Rectal smooth muscle tissue (tissue), 1 donor: ENCODE data around the gene TMEM250.
A peak's percentile ranks its signal among the peaks of the same experiment; 100 is the strongest.

Experiments used
- H3K27ac ChIP-seq: one replicate; pipeline ENCODE4 v1.7.0; 2013; ENCODE audit warnings: low read depth, low read length, inconsistent platforms
- H3K27me3 ChIP-seq: one replicate; pipeline ENCODE4 v1.7.0; 2013; ENCODE audit warnings: low read length; ENCODE audit not compliant: control insufficient read depth, insufficient read depth
- H3K36me3 ChIP-seq: one replicate; pipeline ENCODE4 v1.7.0; 2013; ENCODE audit warnings: low read length; ENCODE audit not compliant: control insufficient read depth, insufficient read depth
- H3K4me1 ChIP-seq: one replicate; pipeline ENCODE4 v1.7.0; 2013; ENCODE audit warnings: low read length; ENCODE audit not compliant: control insufficient read depth, insufficient read depth
- H3K4me3 ChIP-seq: one replicate; pipeline ENCODE4 v1.7.0; 2013; ENCODE audit warnings: low read length
- H3K9ac ChIP-seq: one replicate; pipeline ENCODE4 v1.7.0; 2013; ENCODE audit warnings: low read length

The TMEM250 gene

GRCh38 chr9:136091582-136092352 is 26.9 kb downstream of the TMEM250 start:
- Histone ChIP-seq H3K9ac (peak overlapping the region; percentile 51), H3K27me3 (no peaks in the 10 kb centered on the region), H3K4me3 (peak overlapping the region; percentile 74), H3K36me3 (no peaks in the 10 kb centered on the region), H3K27ac (peak overlapping the region; percentile 94), H3K4me1 (peaks cover 62% of the 10 kb centered on the region)

GRCh38 chr9:136090768-136091581 is 27.7 kb downstream of the TMEM250 start:
- H3K36me3 ChIP-seq: no peaks in the 10 kb centered on the region
- peak overlapping the region; percentile 51 for H3K9ac ChIP-seq
- H3K27ac ChIP-seq: peak overlapping the region; percentile 94
- peaks cover 66% of the 10 kb centered on the region for H3K4me1 ChIP-seq
- H3K27me3 ChIP-seq: no peaks in the 10 kb centered on the region
- H3K4me3 ChIP-seq: peak overlapping the region; percentile 38

- Histone ChIP-seq H3K9ac (peak overlapping the region; percentile 49), H3K27ac (peak overlapping the region; percentile 94), H3K27me3 (no peaks in the 10 kb centered on the region), H3K36me3 (no peaks in the 10 kb centered on the region), H3K4me3 (peak overlapping the region; percentile 27), H3K4me1 (peaks cover 65% of the 10 kb centered on the region)
Observed at GRCh38 chr9:136090056-136090735, 28.5 kb downstream of the TMEM250 start.

- H3K4me1 ChIP-seq: peaks cover 66% of the 10 kb centered on the region
- H3K4me3 ChIP-seq: peak overlapping the region; percentile 27
- H3K27ac ChIP-seq: peak overlapping the region; percentile 94
- H3K36me3 ChIP-seq: no peaks in the 10 kb centered on the region
- H3K27me3 ChIP-seq: no peaks in the 10 kb centered on the region
- no peak overlapping the region for H3K9ac ChIP-seq
Observed at GRCh38 chr9:136089697-136090045, 29.0 kb downstream of the TMEM250 start.

GRCh38 chr9:136088939-136089696 is 29.6 kb downstream of the TMEM250 start:
- Histone ChIP-seq H3K27me3 (no peaks in the 10 kb centered on the region), H3K9ac (no peak overlapping the region), H3K27ac (peak overlapping the region; percentile 94), H3K4me3 (no peak overlapping the region), H3K36me3 (no peaks in the 10 kb centered on the region), H3K4me1 (peaks cover 68% of the 10 kb centered on the region)

- peaks cover 67% of the 10 kb centered on the region for H3K4me1 ChIP-seq
- no peaks in the 10 kb centered on the region for H3K36me3 ChIP-seq
- no peak overlapping the region for H3K9ac ChIP-seq
- peak overlapping the region; percentile 94 for H3K27ac ChIP-seq
- no peaks in the 10 kb centered on the region for H3K27me3 ChIP-seq
- H3K4me3 ChIP-seq: no peak overlapping the region
Observed at GRCh38 chr9:136088481-136088938, 30.2 kb downstream of the TMEM250 start.

GRCh38 chr9:136087741-136088480 is 30.8 kb downstream of the TMEM250 start:
- peaks cover 66% of the 10 kb centered on the region for H3K4me1 ChIP-seq
- H3K36me3 ChIP-seq: no peaks in the 10 kb centered on the region
- no peak overlapping the region for H3K4me3 ChIP-seq
- H3K9ac ChIP-seq: no peak overlapping the region
- peak overlapping the region; percentile 94 for H3K27ac ChIP-seq
- H3K27me3 ChIP-seq: no peaks in the 10 kb centered on the region

GRCh38 chr9:136086951-136087740 is 31.5 kb downstream of the TMEM250 start:
- Histone ChIP-seq H3K9ac (no peak overlapping the region), H3K36me3 (no peaks in the 10 kb centered on the region), H3K27ac (peak overlapping the region; percentile 94), H3K27me3 (no peaks in the 10 kb centered on the region), H3K4me3 (no peak overlapping the region), H3K4me1 (peaks cover 66% of the 10 kb centered on the region)

GRCh38 chr9:136086213-136086881 is 32.3 kb downstream of the TMEM250 start:
- Histone ChIP-seq H3K27me3 (no peaks in the 10 kb centered on the region), H3K36me3 (no peaks in the 10 kb centered on the region), H3K4me3 (no peak overlapping the region), H3K9ac (no peak overlapping the region), H3K27ac (peak overlapping the region; percentile 94), H3K4me1 (peaks cover 66% of the 10 kb centered on the region)

- H3K27me3 ChIP-seq: no peaks in the 10 kb centered on the region
- H3K4me1 ChIP-seq: peaks cover 61% of the 10 kb centered on the region
- no peak overlapping the region for H3K9ac ChIP-seq
- H3K4me3 ChIP-seq: no peak overlapping the region
- peak overlapping the region; percentile 94 for H3K27ac ChIP-seq
- no peaks in the 10 kb centered on the region for H3K36me3 ChIP-seq
Observed at GRCh38 chr9:136085815-136086212, 32.9 kb downstream of the TMEM250 start.
